Activated naive CD4-positive, alpha-beta T cell treated with anti-CD3 and anti-CD28 coated beads, Interleukin-2, amount 10 ng/mL, durations not matched to agents 7 days and 5 days (primary cell): ENCODE data around the gene TP53RK.

Experiments
- CTCF ChIA-PET: fragments of 350-600 bp; sonication (Branson Sonifier 250); formaldehyde crosslinking; loops from one replicate; lab custom pipeline; 2021; ENCODE audit warnings: antibody characterized with exemption; lab: Charles Lee
- DNase-seq: peaks from one replicate; pipeline ENCODE4 v3.0.0-alpha.2; 2020
- H3K27ac Mint-ChIP-seq: one replicate; pipeline ENCODE4 v1.8.0; 2021; ENCODE audit warnings: mild to moderate bottlenecking, moderate library complexity, mixed read lengths
- H3K27me3 Mint-ChIP-seq: one replicate; pipeline ENCODE4 v1.8.0; 2021; ENCODE audit warnings: mild to moderate bottlenecking, mixed read lengths
- H3K36me3 Mint-ChIP-seq: one replicate; pipeline ENCODE4 v1.8.0; 2021; ENCODE audit warnings: mixed read lengths
- H3K4me1 Mint-ChIP-seq: one replicate; pipeline ENCODE4 v1.8.0; 2021; ENCODE audit warnings: mixed read lengths
- H3K4me3 Mint-ChIP-seq: one replicate; pipeline ENCODE4 v1.8.0; 2021; ENCODE audit warnings: mild to moderate bottlenecking, moderate library complexity, mixed read lengths
- H3K9me3 Mint-ChIP-seq: one replicate; pipeline ENCODE4 v1.8.0; 2021; ENCODE audit warnings: mixed read lengths

Gene TP53RK

GRCh38 chr20:46689082-46689753 is at the start of gene TP53RK:
Gene TP53RK, minus strand, starts transcription at chr20:46689444. Its CDS starts 30 bp downstream, at chr20:46689414.
- CTCF ChIA-PET, result interaction anchor here (0.7 to 2.0 kb wide), 3 partner anchors 9 to 166 kb away, joined by 3 to 5 read pairs (median 5); no protein-coding TSS in a partner anchor
- no peaks in the 10 kb centered on the region for H3K27me3 Mint-ChIP-seq
- peak within 1 kb of the TSS; percentile 85 for H3K4me3 Mint-ChIP-seq
- DNase-seq, result peak; percentile 98
- H3K36me3 Mint-ChIP-seq, result peaks cover 21% of the 10 kb centered on the region
- peaks cover 43% of the 10 kb centered on the region for H3K4me1 Mint-ChIP-seq
- H3K9me3 Mint-ChIP-seq, result no peaks in the 10 kb centered on the region
- H3K27ac Mint-ChIP-seq, result peak within 1 kb of the TSS; percentile 88

- Mint-ChIP-seq H3K27me3 (peaks cover 24% of the 10 kb centered on the region), H3K36me3 (no peaks in the 10 kb centered on the region), H3K4me3 (no peak overlapping the region), H3K9me3 (no peaks in the 10 kb centered on the region), H3K27ac (no peak overlapping the region), H3K4me1 (no peaks in the 10 kb centered on the region)
- DNase-seq, result no peak
- CTCF ChIA-PET, result no interaction called here
Observed at GRCh38 chr20:46735436-46735835, 46.2 kb upstream of the TP53RK start.

GRCh38 chr20:46731770-46732169 is 42.5 kb upstream of the TP53RK start:
- CTCF ChIA-PET, result no interaction called here
- Mint-ChIP-seq H3K4me1 (no peaks in the 10 kb centered on the region), H3K27ac (no peak overlapping the region), H3K4me3 (no peak overlapping the region), H3K9me3 (no peaks in the 10 kb centered on the region), H3K27me3 (peaks cover 5% of the 10 kb centered on the region), H3K36me3 (no peaks in the 10 kb centered on the region)
- no peak for DNase-seq

- no peaks in the 10 kb centered on the region for H3K4me1 Mint-ChIP-seq
- no peaks in the 10 kb centered on the region for H3K27me3 Mint-ChIP-seq
- CTCF ChIA-PET, result no interaction called here
- no peak overlapping the region for H3K27ac Mint-ChIP-seq
- no peak overlapping the region for H3K4me3 Mint-ChIP-seq
- no peak for DNase-seq
- H3K36me3 Mint-ChIP-seq, result no peaks in the 10 kb centered on the region
- H3K9me3 Mint-ChIP-seq, result peaks cover 3% of the 10 kb centered on the region
Observed at GRCh38 chr20:46725186-46726165, 36.2 kb upstream of the TP53RK start.

GRCh38 chr20:46724343-46724959 is 35.2 kb upstream of the TP53RK start:
- Mint-ChIP-seq H3K9me3 (peaks cover 5% of the 10 kb centered on the region), H3K36me3 (no peaks in the 10 kb centered on the region), H3K27me3 (no peaks in the 10 kb centered on the region), H3K4me3 (no peak overlapping the region), H3K4me1 (no peaks in the 10 kb centered on the region), H3K27ac (no peak overlapping the region)
- no peak for DNase-seq
- CTCF ChIA-PET, result no interaction called here

- peaks cover 5% of the 10 kb centered on the region for H3K27me3 Mint-ChIP-seq
- H3K36me3 Mint-ChIP-seq, result no peaks in the 10 kb centered on the region
- CTCF ChIA-PET, result no interaction called here
- H3K9me3 Mint-ChIP-seq, result peaks cover 5% of the 10 kb centered on the region
- DNase-seq, result no peak
- no peak overlapping the region for H3K27ac Mint-ChIP-seq
- no peaks in the 10 kb centered on the region for H3K4me1 Mint-ChIP-seq
- no peak overlapping the region for H3K4me3 Mint-ChIP-seq
Observed at GRCh38 chr20:46723039-46723438, 33.8 kb upstream of the TP53RK start.

GRCh38 chr20:46722450-46722849 is 33.2 kb upstream of the TP53RK start:
- CTCF ChIA-PET, result no interaction called here
- H3K4me3 Mint-ChIP-seq, result no peak overlapping the region
- no peak overlapping the region for H3K27ac Mint-ChIP-seq
- H3K27me3 Mint-ChIP-seq, result peaks cover 10% of the 10 kb centered on the region
- DNase-seq, result no peak
- peaks cover 5% of the 10 kb centered on the region for H3K9me3 Mint-ChIP-seq
- no peaks in the 10 kb centered on the region for H3K4me1 Mint-ChIP-seq
- no peaks in the 10 kb centered on the region for H3K36me3 Mint-ChIP-seq

GRCh38 chr20:46721476-46721875 is 32.2 kb upstream of the TP53RK start:
- Mint-ChIP-seq H3K4me1 (no peaks in the 10 kb centered on the region), H3K36me3 (no peaks in the 10 kb centered on the region), H3K9me3 (peaks cover 5% of the 10 kb centered on the region), H3K27ac (no peak overlapping the region), H3K27me3 (peaks cover 10% of the 10 kb centered on the region), H3K4me3 (no peak overlapping the region)
- DNase-seq, result no peak
- CTCF ChIA-PET, result no interaction called here

GRCh38 chr20:46720776-46721425 is 31.7 kb upstream of the TP53RK start:
- Mint-ChIP-seq H3K27ac (no peak overlapping the region), H3K4me1 (no peaks in the 10 kb centered on the region), H3K27me3 (peaks cover 10% of the 10 kb centered on the region), H3K36me3 (no peaks in the 10 kb centered on the region), H3K4me3 (no peak overlapping the region), H3K9me3 (peaks cover 5% of the 10 kb centered on the region)
- DNase-seq, result no peak
- CTCF ChIA-PET, result no interaction called here

GRCh38 chr20:46720019-46720418 is 30.8 kb upstream of the TP53RK start:
- Mint-ChIP-seq H3K27me3 (peaks cover 10% of the 10 kb centered on the region), H3K4me3 (no peak overlapping the region), H3K27ac (no peak overlapping the region), H3K9me3 (peaks cover 5% of the 10 kb centered on the region), H3K36me3 (no peaks in the 10 kb centered on the region), H3K4me1 (no peaks in the 10 kb centered on the region)
- no peak for DNase-seq
- CTCF ChIA-PET, result no interaction called here

GRCh38 chr20:46717818-46718541 is 28.7 kb upstream of the TP53RK start:
- no peak overlapping the region for H3K27ac Mint-ChIP-seq
- H3K27me3 Mint-ChIP-seq, result peaks cover 27% of the 10 kb centered on the region
- no peaks in the 10 kb centered on the region for H3K4me1 Mint-ChIP-seq
- H3K9me3 Mint-ChIP-seq, result peaks cover 5% of the 10 kb centered on the region
- no peak for DNase-seq
- CTCF ChIA-PET, result no interaction called here
- H3K4me3 Mint-ChIP-seq, result no peak overlapping the region
- H3K36me3 Mint-ChIP-seq, result no peaks in the 10 kb centered on the region

GRCh38 chr20:46715292-46715756 is 26.1 kb upstream of the TP53RK start:
- Mint-ChIP-seq H3K9me3 (peaks cover under 1% of the 10 kb centered on the region), H3K4me3 (no peak overlapping the region), H3K4me1 (peaks cover under 1% of the 10 kb centered on the region), H3K36me3 (no peaks in the 10 kb centered on the region), H3K27me3 (peaks cover 48% of the 10 kb centered on the region), H3K27ac (no peak overlapping the region)
- CTCF ChIA-PET, result interaction anchor here (0.6 kb wide), 1 partner anchor 34 kb away, joined by 3 read pairs; no protein-coding TSS in a partner anchor
- no peak for DNase-seq
